Panc1 (cell line): ENCODE measurements around the gene KCND3. TPM values are rescaled to one million over a fixed set of nuclear protein-coding genes. Genes with fewer than 3 reads are reported as not detected.

ENCODE experiments used
- ATAC-seq: fragments of 200-7000 bp; cut with Tn5 transposase; 2 replicates; pipeline ENCODE4 v1.9.1; 2020; ENCODE audit warnings: mild to moderate bottlenecking, moderate library complexity
- BruUV-seq: library from RNA; stranded (reverse); fragments of 400-500 nt; replicated peaks from 2 replicates; lab custom pipeline; 2021; lab: Mats Ljungman, UMichigan
- CTCF ChIA-PET: fragments of 300-600 bp; sonication (Branson Sonifier 250); formaldehyde crosslinking; loops from one replicate; lab custom pipeline; 2022; ENCODE audit warnings: antibody characterized with exemption; lab: Charles Lee
- POLR2A ChIA-PET: fragments of 300-600 bp; sonication (Branson Sonifier 250); formaldehyde crosslinking; loops from one replicate; lab custom pipeline; 2022; ENCODE audit warnings: antibody characterized with exemption; lab: Charles Lee
- DNase-seq: peaks from one replicate; pipeline ENCODE4 v3.0.0-alpha.2; 2010; ENCODE audit warnings: low read depth, low spot score
- H3K27ac ChIP-seq: 2 replicates; pipeline ENCODE4 v1.5.1; 2011; ENCODE audit warnings: mild to moderate bottlenecking, low read length, inconsistent platforms
- H3K27me3 ChIP-seq: fragments of 200-500 bp; sonication (Bioruptor generic); 2 replicates; pipeline ENCODE4 v1.6.0; 2014; ENCODE audit warnings: low read length, inconsistent platforms; ENCODE audit not compliant: control insufficient read depth, insufficient read depth
- H3K36me3 ChIP-seq: fragments of 200-500 bp; sonication (Bioruptor generic); 2 replicates; pipeline ENCODE4 v1.5.1; 2014; ENCODE audit warnings: inconsistent platforms, mild to moderate bottlenecking, low read length, moderate library complexity; ENCODE audit not compliant: control insufficient read depth, insufficient read depth
- H3K4me1 ChIP-seq: 2 replicates; pipeline ENCODE4 v1.5.1; 2011; ENCODE audit warnings: inconsistent platforms, mild to moderate bottlenecking, low read length, moderate library complexity; ENCODE audit not compliant: control insufficient read depth, insufficient read depth
- H3K4me3 ChIP-seq, 2 experiments: 2 replicates each; pipeline ENCODE4 v1.5.1; 2011 to 2012; ENCODE audit warnings: low read depth in 2 of 2, low read length in 2 of 2, mild to moderate bottlenecking in 2 of 2, inconsistent platforms in 1 of 2, moderate library complexity in 1 of 2
- H3K9me3 ChIP-seq: fragments of 200-500 bp; sonication (Bioruptor generic); 2 replicates; pipeline ENCODE4 v1.5.1; 2014; ENCODE audit warnings: low read depth, mild to moderate bottlenecking, inconsistent platforms, low read length, moderate library complexity; ENCODE audit not compliant: control insufficient read depth, insufficient read depth
- POLR2AphosphoS5 ChIP-seq: IDR thresholded peaks from 2 replicates; pipeline ENCODE4 v1.6.1; 2012; ENCODE audit warnings: mild to moderate bottlenecking, low read depth, low read length, moderate library complexity
- SIN3A ChIP-seq: IDR thresholded peaks from 2 replicates; pipeline ENCODE4 v1.6.1; 2012; ENCODE audit warnings: low read depth, mild to moderate bottlenecking, low read length, moderate library complexity, borderline replicate concordance; ENCODE audit not compliant: insufficient read depth
- TCF7L2 ChIP-seq: IDR thresholded peaks from 2 replicates; pipeline ENCODE4 v1.6.1; 2011; ENCODE audit warnings: mild to moderate bottlenecking, low read depth, low read length, inconsistent platforms
- in situ Hi-C: cut with HindIII; loops from 2 replicates; pipeline ENCODE4 v1.10.0; 2016; ENCODE audit warnings: low sequenced_read_pairs, low pct_unique_long_range_greater_than_20kb
- intact Hi-C: fragments of 100-400 bp; cut with micrococcal nuclease; formaldehyde crosslinking; loops from one replicate; pipeline ENCODE4 v1.10.0; 2022; ENCODE audit not compliant: unreplicated experiment
- total RNA-seq: library from RNA; stranded (reverse); gene quantifications from one replicate; pipeline ENCODE4 v1.2.1, GENCODE V29; 2021; ENCODE audit not compliant: unreplicated experiment
- TF ChIP-seq, protein P1 (sequence below), 2 experiments: IDR thresholded peaks; 2 replicates each; pipeline ENCODE4 v1.6.1; 2011 to 2012; ENCODE audit warnings: low read depth in 2 of 2, control low read depth in 1 of 2, low read length in 1 of 2, mild to moderate bottlenecking in 1 of 2, moderate library complexity in 1 of 2; ENCODE audit not compliant: insufficient read depth in 1 of 2
- TF ChIP-seq, protein P2 (sequence below): fragments of 450-650 bp; IDR thresholded peaks from 2 replicates; pipeline ENCODE4 v1.5.1; 2017; ENCODE audit warnings: mild to moderate bottlenecking

The KCND3 gene
- total RNA-seq, 1 experiment from 2014 or later = not detected

DNA sequence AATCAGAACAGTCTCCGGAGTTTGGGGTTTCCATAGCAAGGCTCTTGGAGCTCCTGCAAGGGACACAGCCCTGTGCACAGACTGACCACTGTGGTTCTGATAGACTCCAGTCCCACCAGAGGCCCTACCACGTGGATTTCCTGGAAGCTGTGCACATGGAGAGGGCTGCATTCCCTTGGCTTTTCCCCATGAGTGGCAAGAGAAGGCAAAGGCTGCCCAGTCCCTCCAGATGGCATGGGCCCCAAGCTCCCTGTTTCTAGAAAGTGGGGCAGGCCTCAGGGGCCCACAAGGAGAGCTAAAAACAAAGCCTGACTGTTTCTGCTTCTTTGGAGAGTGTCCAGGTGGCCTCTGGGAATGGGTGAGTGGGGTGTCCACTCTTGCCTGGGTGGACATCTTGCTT, 146.3 kb downstream of the KCND3 start:
- H3K36me3 ChIP-seq = no peaks in the 10 kb centered on the region
- DNase-seq = no peak
- ChIA-PET CTCF (no interaction called here), POLR2A (no interaction called here)
- H3K4me1 ChIP-seq = no peaks in the 10 kb centered on the region
- no peaks in the 10 kb centered on the region for H3K27me3 ChIP-seq
- H3K27ac ChIP-seq = no peak overlapping the region
- intact Hi-C loops (no loop called here), in situ Hi-C loops (no loop called here)
- no peaks in the 10 kb centered on the region for H3K9me3 ChIP-seq
- BruUV-seq = no TSS peak
- H3K4me3 ChIP-seq = no peak overlapping the region
- no peak for ATAC-seq
- TF ChIP-seq, protein P1, sequence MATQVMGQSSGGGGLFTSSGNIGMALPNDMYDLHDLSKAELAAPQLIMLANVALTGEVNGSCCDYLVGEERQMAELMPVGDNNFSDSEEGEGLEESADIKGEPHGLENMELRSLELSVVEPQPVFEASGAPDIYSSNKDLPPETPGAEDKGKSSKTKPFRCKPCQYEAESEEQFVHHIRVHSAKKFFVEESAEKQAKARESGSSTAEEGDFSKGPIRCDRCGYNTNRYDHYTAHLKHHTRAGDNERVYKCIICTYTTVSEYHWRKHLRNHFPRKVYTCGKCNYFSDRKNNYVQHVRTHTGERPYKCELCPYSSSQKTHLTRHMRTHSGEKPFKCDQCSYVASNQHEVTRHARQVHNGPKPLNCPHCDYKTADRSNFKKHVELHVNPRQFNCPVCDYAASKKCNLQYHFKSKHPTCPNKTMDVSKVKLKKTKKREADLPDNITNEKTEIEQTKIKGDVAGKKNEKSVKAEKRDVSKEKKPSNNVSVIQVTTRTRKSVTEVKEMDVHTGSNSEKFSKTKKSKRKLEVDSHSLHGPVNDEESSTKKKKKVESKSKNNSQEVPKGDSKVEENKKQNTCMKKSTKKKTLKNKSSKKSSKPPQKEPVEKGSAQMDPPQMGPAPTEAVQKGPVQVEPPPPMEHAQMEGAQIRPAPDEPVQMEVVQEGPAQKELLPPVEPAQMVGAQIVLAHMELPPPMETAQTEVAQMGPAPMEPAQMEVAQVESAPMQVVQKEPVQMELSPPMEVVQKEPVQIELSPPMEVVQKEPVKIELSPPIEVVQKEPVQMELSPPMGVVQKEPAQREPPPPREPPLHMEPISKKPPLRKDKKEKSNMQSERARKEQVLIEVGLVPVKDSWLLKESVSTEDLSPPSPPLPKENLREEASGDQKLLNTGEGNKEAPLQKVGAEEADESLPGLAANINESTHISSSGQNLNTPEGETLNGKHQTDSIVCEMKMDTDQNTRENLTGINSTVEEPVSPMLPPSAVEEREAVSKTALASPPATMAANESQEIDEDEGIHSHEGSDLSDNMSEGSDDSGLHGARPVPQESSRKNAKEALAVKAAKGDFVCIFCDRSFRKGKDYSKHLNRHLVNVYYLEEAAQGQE (IDR thresholded peaks at IDR 0.05; ENCODE audit: insufficient read depth in 1 of 2, low read depth in 2 of 2, low read length in 1 of 2) = no peak
- TF ChIP-seq SIN3A (no peak), POLR2AphosphoS5 (no peak), TCF7L2 (no peak)
- TF ChIP-seq, protein P2, sequence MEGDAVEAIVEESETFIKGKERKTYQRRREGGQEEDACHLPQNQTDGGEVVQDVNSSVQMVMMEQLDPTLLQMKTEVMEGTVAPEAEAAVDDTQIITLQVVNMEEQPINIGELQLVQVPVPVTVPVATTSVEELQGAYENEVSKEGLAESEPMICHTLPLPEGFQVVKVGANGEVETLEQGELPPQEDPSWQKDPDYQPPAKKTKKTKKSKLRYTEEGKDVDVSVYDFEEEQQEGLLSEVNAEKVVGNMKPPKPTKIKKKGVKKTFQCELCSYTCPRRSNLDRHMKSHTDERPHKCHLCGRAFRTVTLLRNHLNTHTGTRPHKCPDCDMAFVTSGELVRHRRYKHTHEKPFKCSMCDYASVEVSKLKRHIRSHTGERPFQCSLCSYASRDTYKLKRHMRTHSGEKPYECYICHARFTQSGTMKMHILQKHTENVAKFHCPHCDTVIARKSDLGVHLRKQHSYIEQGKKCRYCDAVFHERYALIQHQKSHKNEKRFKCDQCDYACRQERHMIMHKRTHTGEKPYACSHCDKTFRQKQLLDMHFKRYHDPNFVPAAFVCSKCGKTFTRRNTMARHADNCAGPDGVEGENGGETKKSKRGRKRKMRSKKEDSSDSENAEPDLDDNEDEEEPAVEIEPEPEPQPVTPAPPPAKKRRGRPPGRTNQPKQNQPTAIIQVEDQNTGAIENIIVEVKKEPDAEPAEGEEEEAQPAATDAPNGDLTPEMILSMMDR = no peak

DNA sequence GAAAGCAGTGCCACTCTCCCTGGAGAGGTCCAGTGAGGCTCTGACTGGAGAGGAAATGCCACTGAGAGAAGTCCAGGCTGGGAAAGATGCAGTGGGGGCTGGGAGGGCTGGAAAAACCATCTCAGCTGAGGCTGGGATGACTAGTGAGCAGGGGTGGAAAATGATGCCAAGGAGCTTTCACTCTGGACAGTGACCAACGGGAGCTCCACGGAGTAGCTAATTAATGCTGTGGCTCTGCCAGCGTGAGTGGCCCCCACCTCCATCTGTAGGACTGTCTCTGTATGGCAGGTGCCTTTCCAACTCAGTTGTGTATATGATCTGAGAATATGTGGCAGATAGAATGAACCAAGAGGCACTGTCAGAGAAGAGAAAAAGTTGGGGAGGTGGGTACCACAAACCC, 147.1 kb downstream of the KCND3 start:
- TF ChIP-seq SIN3A (no peak), TCF7L2 (no peak), POLR2AphosphoS5 (no peak)
- TF ChIP-seq, protein P1 (IDR thresholded peaks at IDR 0.05; ENCODE audit: insufficient read depth in 1 of 2, low read depth in 2 of 2, low read length in 1 of 2) = no peak
- TF ChIP-seq, protein P2 = no peak
- Histone ChIP-seq H3K27ac (no peak overlapping the region), H3K9me3 (no peaks in the 10 kb centered on the region), H3K4me1 (no peaks in the 10 kb centered on the region), H3K27me3 (no peaks in the 10 kb centered on the region), H3K36me3 (no peaks in the 10 kb centered on the region), H3K4me3 (no peak overlapping the region)
- no peak for ATAC-seq
- intact Hi-C loops (no loop called here), in situ Hi-C loops (no loop called here)
- ChIA-PET CTCF (interaction anchor here (0.5 kb wide), 1 partner anchor 1235 kb away, joined by 5 read pairs; no protein-coding TSS in a partner anchor), POLR2A (no interaction called here)
- no TSS peak for BruUV-seq
- no peak for DNase-seq
